ENCODE measurements around the gene EGLN1.
A peak's percentile ranks its signal among the peaks of the same experiment; 100 is the strongest.
"Not testable (repeated sequence)": the region's sequence is repeated elsewhere in the genome, so short reads cannot be mapped to it uniquely, and the experiment has no call there.

The EGLN1 gene

GRCh38 chr1:231421971-231422797, at the start of gene EGLN1:
Gene EGLN1, minus strand, starts transcription at chr1:231422287. Its CDS starts 399 bp downstream, at chr1:231421888.
- peak; percentile 77 for DNase-seq

GRCh38 chr1:231471500-231471899, 49.4 kb upstream of the EGLN1 start:
- DNase-seq: not testable (repeated sequence)

DNA sequence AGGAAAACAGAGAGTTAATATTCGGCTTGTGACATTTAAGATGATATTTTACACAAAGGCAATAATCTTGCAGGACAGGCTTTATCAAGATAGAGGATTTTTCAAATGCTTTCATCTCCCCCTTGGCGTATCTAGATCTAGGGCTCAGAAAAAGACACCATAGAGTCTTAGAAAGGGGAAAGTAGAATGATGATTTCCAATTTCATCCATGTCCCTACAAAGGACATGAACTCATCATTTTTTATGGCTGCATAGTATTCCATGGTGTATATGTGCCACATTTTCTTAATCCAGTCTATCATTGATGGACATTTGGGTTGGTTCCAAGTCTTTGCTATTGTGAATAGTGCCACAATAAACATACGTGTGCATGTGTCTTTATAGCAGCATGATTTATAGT, 48.9 kb upstream of the EGLN1 start:
- DNase-seq: not testable (repeated sequence)

DNA sequence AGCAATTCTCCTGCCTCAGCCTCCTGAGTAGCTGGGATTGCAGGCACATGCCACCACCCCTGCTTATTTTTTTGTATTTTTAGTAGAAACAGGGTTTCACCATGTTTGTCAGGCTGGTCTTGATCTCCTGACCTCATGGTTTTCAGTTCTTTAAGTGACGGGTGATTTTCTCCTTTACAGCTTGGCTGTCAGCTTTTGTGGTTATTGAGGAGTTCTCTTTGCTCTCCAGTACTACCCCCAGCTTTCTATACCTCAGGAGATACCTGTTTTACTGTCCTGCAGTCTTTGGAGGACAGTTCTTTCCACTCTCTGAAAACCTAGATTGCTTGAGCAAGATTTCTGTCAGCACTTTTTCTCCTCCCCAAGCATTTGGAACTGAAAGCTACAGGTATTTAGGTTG, 45.9 kb upstream of the EGLN1 start:
- DNase-seq: no peak

DNA sequence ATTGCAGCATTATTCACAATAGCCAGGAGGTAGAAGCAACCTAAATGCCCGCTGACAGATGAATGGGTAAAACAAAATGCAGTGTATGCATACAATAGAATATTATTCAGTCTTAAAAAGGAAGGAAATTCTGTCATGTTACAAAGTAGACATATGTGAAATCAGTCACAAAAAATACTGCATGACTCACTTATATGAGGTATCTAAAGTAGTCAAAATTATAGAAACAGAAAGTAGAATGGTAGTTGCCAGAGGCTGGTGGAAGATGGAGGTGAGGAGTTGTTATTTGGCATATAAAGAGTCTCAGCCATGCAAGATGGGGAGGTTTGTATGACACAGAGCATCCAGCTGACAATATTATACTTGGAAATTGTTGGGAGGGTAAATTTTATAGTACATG, 43.0 kb upstream of the EGLN1 start:
- no peak for DNase-seq

- DNase-seq: no peak
These were observed 41.5 kb upstream of the EGLN1 start for GRCh38 chr1:231463541-231463940.

DNA sequence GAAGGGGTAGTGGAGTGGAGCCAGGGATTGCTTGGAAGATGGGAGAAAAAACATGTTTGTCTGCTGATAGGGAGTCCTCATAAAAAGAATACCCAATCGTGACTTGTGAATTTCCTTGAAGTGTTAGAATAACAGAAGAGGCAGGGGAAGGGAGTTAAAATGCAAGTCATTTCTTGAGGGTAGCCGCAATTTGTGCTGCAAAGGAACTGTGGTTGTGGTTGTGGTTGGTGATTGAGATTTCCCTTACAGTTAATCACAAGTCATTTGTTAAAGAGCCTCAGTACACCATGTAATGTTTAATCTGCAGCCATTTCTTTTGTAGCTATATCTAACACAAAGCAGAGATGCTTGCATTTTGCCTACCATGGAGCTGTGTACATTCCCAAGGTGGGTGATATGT, 38.5 kb upstream of the EGLN1 start:
- peak; percentile 47 for DNase-seq

DNA sequence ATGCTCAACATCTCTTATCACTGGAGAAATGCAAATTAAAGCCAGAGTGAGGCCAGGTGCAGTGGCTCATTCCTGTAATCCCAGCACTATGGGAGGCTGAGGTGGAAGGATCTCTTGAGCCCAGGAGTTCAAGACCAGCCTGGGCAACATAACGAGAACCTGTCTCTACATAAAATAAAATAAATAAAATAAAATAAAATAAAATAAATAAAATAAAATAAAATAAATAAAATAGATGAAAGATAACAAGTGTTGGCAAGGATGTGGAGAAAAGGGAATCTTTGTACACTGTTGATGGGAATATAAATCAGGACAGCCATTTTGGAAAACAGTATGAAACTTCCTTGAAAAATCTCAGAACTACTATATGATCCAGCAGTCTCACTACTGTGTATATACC, 37.4 kb upstream of the EGLN1 start:
- not testable (repeated sequence) for DNase-seq

GRCh38 chr1:231457956-231458355, 35.9 kb upstream of the EGLN1 start:
- not testable (repeated sequence) for DNase-seq

GRCh38 chr1:231454133-231454532, 32.0 kb upstream of the EGLN1 start:
- not testable (repeated sequence) for DNase-seq

- no peak for DNase-seq
These were observed 24.1 kb upstream of the EGLN1 start for GRCh38 chr1:231446138-231446537.

DNA sequence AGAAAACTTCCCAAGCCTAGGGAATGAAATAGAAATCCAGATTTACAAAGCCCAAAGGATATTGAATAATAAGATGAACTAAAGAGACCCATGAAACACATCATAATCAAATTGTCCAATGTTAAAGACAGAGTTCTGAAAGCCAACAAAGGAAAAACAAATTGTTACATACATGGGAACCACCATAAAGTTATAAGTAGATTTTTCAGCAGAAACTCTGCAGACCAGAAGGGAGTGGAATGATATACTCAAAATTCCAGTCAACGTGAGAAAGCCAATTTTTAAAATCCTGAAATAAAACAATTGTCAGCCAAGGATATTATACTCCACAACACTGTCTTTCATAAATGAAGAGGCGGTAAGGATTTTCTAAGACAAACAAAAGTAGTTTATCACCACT, 22.0 kb upstream of the EGLN1 start:
- no peak for DNase-seq

GRCh38 chr1:231443363-231443762, 21.3 kb upstream of the EGLN1 start:
- DNase-seq: no peak

DNA sequence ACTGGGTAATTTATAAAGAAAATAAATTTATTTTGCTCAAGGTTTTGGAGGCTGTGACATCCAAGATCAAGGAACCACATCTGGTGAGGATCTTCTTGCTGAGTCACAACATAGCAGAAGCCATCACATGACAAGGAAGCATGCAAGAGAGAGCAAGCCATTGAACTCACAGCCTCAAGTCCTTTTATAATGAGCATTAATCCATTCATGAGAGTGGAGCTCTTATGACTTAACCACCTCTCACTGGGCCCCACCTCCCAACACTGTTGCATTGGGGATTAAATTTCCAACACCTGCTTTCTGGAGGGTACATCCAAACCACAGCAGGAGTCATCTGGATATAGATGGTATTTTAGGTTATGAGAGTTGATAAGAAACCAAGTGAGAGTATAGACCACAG, 20.6 kb upstream of the EGLN1 start:
- no peak for DNase-seq

GRCh38 chr1:231432996-231433395, 10.9 kb upstream of the EGLN1 start:
- DNase-seq: no peak

- DNase-seq: no peak
These were observed 9.8 kb upstream of the EGLN1 start for GRCh38 chr1:231431665-231432415.

- DNase-seq: not testable (repeated sequence)
These were observed 8.7 kb upstream of the EGLN1 start for GRCh38 chr1:231430678-231431352.

DNA sequence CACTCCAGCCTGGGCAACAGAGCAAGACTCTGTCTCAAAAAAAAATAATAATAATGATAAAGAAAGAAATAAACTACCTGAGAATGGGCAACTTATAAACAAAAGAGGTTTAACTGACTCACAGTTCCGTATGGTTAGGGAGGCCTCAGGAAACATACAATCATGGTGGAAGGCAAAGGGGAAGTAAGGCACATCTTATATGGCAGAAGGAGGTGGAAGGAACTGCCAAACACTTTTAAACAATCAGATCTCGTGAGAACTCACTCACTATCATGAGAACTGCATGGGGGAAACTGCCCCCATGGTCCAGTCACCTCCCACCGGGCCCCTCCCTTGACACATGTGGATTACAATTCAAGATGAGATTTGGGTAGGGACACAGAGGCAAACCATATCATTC, 6.3 kb upstream of the EGLN1 start:
- DNase-seq: no peak

- no peak for DNase-seq
These were observed 3.1 kb upstream of the EGLN1 start for GRCh38 chr1:231424950-231425805.

DNA sequence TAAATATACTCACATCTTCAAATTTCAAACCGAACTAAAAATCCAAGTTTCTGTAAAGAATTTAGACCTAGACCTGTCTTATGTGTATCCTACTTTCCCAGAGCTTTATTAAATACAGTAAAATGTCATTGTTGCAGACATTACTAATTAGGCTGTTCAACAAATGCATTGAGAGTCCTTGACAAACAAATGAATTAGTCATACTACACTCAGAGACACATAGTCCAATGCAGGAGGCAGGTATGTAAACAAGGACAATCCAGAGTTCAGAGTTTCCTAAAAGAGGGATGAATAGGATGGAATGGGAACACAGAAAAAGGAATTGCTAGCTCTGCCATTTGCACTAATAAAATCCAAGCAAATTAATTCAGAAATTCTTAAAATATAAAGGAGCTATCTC, 1.6 kb upstream of the EGLN1 start:
- no peak for DNase-seq

DNA sequence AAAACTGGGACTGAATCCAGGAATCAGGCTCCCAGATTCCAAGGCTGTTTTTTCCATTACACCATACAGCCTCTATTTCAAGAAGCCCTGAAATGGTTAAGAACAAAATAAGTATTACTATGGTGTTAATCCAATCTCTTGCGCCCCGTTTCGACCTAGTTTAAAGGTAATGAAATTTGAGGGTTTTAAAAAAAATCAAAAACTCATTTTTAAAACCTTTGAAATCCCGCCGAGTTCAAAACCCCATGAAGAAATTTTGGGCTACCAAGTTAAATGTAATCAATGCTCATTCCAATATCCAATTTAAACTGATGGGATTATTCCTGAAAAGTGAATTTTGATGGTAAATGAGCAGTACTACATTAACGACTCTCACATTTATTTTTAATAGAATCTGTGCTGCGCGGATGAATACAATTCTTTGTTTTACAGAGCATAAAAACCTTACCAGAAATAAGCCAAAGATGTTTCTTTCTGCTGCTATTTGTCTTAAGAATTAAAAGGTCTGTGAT, 767 bp upstream of the EGLN1 start:
- no peak for DNase-seq

DNA sequence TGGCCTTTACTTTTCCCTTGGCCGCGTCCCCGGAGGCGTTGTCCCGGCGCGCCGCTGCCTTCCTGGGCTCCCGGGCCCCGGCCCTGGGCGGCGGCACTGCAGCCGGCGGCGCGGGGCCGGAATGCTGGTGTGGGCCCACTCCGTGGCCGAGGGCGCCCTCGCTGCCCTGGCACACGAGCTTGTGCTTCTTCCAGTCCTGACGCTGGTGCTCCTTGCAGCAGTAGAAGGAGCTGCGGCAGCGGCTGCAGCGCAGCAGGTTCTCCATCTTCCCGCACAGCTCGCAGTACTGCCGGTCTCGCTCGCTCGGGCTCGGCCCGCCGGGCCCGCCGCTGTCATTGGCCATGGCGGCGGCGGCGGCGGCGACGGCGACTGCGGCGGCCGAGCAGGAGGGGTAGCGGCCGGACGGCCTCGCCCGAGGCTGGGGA, 529 bp downstream of the EGLN1 start:
- no peak for DNase-seq

All from activated gamma-delta T cell treated with Interleukin-2 at 50 U/mL for 16 hours (primary cell).